ENCODE data around the gene IRF2BPL. TPM values are rescaled to one million over a fixed set of nuclear protein-coding genes. Genes with fewer than 3 reads are reported as not detected.

Gene IRF2BPL
- total RNA-seq, 1 donor from 2014 or later, result 32.8 TPM

GRCh38 chr14:77004711-77005460 is 23.6 kb downstream of the IRF2BPL start:
- Mint-ChIP-seq H3K9me3 (no peaks in the 10 kb centered on the region), H3K4me3 (no peak overlapping the region), H3K36me3 (ENCODE audit: low read depth) (no peaks in the 10 kb centered on the region), H3K27me3 (no peaks in the 10 kb centered on the region), H3K27ac (no peak overlapping the region), H3K4me1 (peaks cover 15% of the 10 kb centered on the region)
- DNase-seq, result no peak
- intact Hi-C loops (cut with micrococcal nuclease), result no loop called here

DNA sequence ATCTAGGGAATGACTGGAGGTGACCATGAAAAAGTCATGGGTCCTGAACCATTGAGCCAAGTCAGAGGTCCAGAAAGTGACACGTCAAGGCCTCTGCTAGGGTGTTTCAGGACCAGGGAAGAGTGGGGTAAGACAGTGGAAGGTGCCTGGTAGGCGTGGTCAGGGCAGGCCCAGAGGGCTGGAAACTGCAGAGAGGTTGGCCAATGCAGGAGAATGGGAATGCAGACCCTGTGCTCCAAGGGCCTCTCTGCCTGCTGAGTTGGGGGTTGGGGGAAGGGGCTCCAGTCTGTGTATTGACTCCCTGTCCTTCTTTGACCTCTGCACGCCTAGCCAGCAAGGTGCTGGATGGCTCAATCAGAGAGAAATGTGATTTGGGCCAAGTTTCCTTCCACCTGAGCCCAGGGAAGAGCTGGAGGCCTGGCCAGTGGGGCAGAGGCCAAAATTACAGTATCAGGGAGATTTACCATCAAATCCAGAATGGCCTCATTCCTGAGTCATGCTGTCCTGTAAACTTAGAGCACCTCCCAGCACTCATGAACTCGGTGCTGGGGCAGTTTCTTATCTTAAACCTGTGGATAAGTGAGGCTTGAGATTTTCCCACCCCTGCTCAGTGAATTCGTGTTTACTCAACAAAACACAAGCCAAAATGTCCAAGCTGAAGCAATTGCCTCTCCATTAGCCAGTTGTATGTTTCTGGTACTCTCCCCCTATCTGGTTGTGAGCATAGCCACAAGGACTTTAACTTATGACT is 24.4 kb downstream of the IRF2BPL start:
- peak overlapping the region; percentile 11 for H3K27ac Mint-ChIP-seq
- peaks cover 15% of the 10 kb centered on the region for H3K4me1 Mint-ChIP-seq
- no peak for DNase-seq
- H3K4me3 Mint-ChIP-seq, result no peak overlapping the region
- intact Hi-C loops (cut with micrococcal nuclease), result no loop called here
- no peaks in the 10 kb centered on the region for H3K27me3 Mint-ChIP-seq
- no peaks in the 10 kb centered on the region for H3K9me3 Mint-ChIP-seq
- H3K36me3 Mint-ChIP-seq (ENCODE audit: low read depth), result no peaks in the 10 kb centered on the region

DNA sequence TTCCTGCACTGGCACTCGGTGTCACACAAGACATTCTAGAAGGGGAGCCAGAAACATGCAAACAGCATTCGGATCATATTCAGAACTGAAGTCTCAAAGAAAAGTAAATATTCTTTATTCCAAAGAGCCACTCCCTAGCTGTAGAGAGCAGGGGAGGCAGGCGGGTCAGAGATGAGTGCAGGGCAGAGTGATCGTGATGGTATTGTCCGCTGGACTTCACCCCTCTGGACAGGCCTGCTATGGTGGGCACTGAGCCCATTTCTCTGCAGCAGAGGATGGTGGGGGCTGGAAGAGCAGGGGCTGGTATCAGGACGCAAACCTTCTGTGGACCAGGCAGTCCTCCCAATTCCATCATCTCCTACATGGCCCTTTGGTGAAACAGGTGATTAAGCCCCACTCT is 25.6 kb downstream of the IRF2BPL start:
- no peaks in the 10 kb centered on the region for H3K27me3 Mint-ChIP-seq
- H3K9me3 Mint-ChIP-seq, result no peaks in the 10 kb centered on the region
- peaks cover 15% of the 10 kb centered on the region for H3K4me1 Mint-ChIP-seq
- H3K27ac Mint-ChIP-seq, result no peak overlapping the region
- intact Hi-C loops (cut with micrococcal nuclease), result no loop called here
- no peak for DNase-seq
- no peaks in the 10 kb centered on the region for H3K36me3 Mint-ChIP-seq (ENCODE audit: low read depth)
- no peak overlapping the region for H3K4me3 Mint-ChIP-seq

GRCh38 chr14:77002335-77002734 is 26.2 kb downstream of the IRF2BPL start:
- Mint-ChIP-seq H3K9me3 (no peaks in the 10 kb centered on the region), H3K4me3 (no peak overlapping the region), H3K27ac (no peak overlapping the region), H3K4me1 (peaks cover 19% of the 10 kb centered on the region), H3K36me3 (ENCODE audit: low read depth) (no peaks in the 10 kb centered on the region), H3K27me3 (no peaks in the 10 kb centered on the region)
- DNase-seq, result no peak
- intact Hi-C loops (cut with micrococcal nuclease), result no loop called here

- peaks cover 22% of the 10 kb centered on the region for H3K4me1 Mint-ChIP-seq
- DNase-seq, result peak; percentile 75
Measured at GRCh38 chr14:77000340-77001270, 27.9 kb downstream of the IRF2BPL start.

GRCh38 chr14:76998910-76999309 is 29.6 kb downstream of the IRF2BPL start:
- H3K27me3 Mint-ChIP-seq, result no peaks in the 10 kb centered on the region
- DNase-seq, result no peak
- H3K4me3 Mint-ChIP-seq, result no peak overlapping the region
- no peak overlapping the region for H3K27ac Mint-ChIP-seq
- H3K4me1 Mint-ChIP-seq, result peaks cover 23% of the 10 kb centered on the region
- intact Hi-C loops (cut with micrococcal nuclease), result no loop called here
- H3K36me3 Mint-ChIP-seq (ENCODE audit: low read depth), result no peaks in the 10 kb centered on the region
- no peaks in the 10 kb centered on the region for H3K9me3 Mint-ChIP-seq

More at GRCh38 chr14:77000340-77001270, 27.9 kb downstream of the IRF2BPL start:
- H3K27me3 Mint-ChIP-seq, result no peaks in the 10 kb centered on the region
- no peaks in the 10 kb centered on the region for H3K9me3 Mint-ChIP-seq
- peak overlapping the region; percentile 49 for H3K27ac Mint-ChIP-seq
- intact Hi-C loops (cut with micrococcal nuclease), result no loop called here
- no peaks in the 10 kb centered on the region for H3K36me3 Mint-ChIP-seq (ENCODE audit: low read depth)
- H3K4me3 Mint-ChIP-seq, result peak overlapping the region; percentile 18

GRCh38 chr14:76997257-76997970 is 31.1 kb downstream of the IRF2BPL start:
- H3K36me3 Mint-ChIP-seq (ENCODE audit: low read depth), result no peaks in the 10 kb centered on the region
- peaks cover 23% of the 10 kb centered on the region for H3K4me1 Mint-ChIP-seq
- H3K27me3 Mint-ChIP-seq, result no peaks in the 10 kb centered on the region
- DNase-seq, result no peak
- no peak overlapping the region for H3K27ac Mint-ChIP-seq
- H3K9me3 Mint-ChIP-seq, result no peaks in the 10 kb centered on the region
- no peak overlapping the region for H3K4me3 Mint-ChIP-seq
- intact Hi-C loops (cut with micrococcal nuclease), result no loop called here

DNA sequence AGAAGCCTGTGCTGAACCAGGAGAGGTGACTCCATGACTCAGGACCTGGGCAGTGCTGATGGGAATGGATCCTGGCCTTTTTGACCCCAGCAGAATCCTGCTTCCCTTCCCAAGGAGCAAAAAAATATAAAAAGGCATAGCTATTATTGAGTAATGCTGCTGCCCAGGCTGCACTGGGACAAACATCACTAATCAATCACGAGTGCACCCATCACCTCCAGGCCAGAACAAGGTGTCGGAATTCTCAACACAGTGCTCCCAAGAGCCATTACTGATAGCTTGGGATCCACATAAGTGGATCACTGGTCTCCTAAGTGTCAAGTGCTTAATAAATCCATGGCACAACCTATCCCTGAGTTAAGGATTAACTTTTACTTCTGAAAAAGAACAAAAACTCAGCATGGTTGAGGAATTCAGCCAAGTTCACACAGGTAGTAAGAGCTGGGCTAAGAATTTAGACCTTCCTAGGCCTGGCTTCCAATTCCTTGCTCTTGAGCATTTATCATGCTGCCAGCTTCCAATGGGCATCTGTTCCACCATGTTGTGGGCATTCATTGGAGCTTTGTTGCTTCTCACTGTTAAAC is 31.9 kb downstream of the IRF2BPL start:
- Mint-ChIP-seq H3K9me3 (no peaks in the 10 kb centered on the region), H3K4me1 (peaks cover 23% of the 10 kb centered on the region), H3K27me3 (no peaks in the 10 kb centered on the region), H3K27ac (no peak overlapping the region), H3K4me3 (no peak overlapping the region), H3K36me3 (ENCODE audit: low read depth) (no peaks in the 10 kb centered on the region)
- no peak for DNase-seq
- intact Hi-C loops (cut with micrococcal nuclease), result loop anchor here (1.0 kb wide), 1 partner anchor 14 kb away; no protein-coding TSS in a partner anchor

- no peaks in the 10 kb centered on the region for H3K36me3 Mint-ChIP-seq (ENCODE audit: low read depth)
- H3K27me3 Mint-ChIP-seq, result no peaks in the 10 kb centered on the region
- no peak for DNase-seq
- H3K27ac Mint-ChIP-seq, result no peak overlapping the region
- no peaks in the 10 kb centered on the region for H3K9me3 Mint-ChIP-seq
- intact Hi-C loops (cut with micrococcal nuclease), result loop anchor here (1.0 to 2.0 kb wide), 2 partner anchors 15 to 17 kb away; no protein-coding TSS in a partner anchor
- no peak overlapping the region for H3K4me3 Mint-ChIP-seq
- peaks cover 16% of the 10 kb centered on the region for H3K4me1 Mint-ChIP-seq
Measured at GRCh38 chr14:76995279-76996035, 33.1 kb downstream of the IRF2BPL start.

- Mint-ChIP-seq H3K4me3 (no peak overlapping the region), H3K27me3 (no peaks in the 10 kb centered on the region), H3K4me1 (peaks cover 18% of the 10 kb centered on the region), H3K36me3 (ENCODE audit: low read depth) (no peaks in the 10 kb centered on the region), H3K27ac (no peak overlapping the region), H3K9me3 (no peaks in the 10 kb centered on the region)
- intact Hi-C loops (cut with micrococcal nuclease), result loop anchor here (2.0 kb wide), 1 partner anchor 15 kb away; no protein-coding TSS in a partner anchor
- no peak for DNase-seq
Measured at GRCh38 chr14:76993752-76994151, 34.8 kb downstream of the IRF2BPL start.

GRCh38 chr14:76990084-76990483 is 38.4 kb downstream of the IRF2BPL start:
- no peaks in the 10 kb centered on the region for H3K27me3 Mint-ChIP-seq
- no peaks in the 10 kb centered on the region for H3K9me3 Mint-ChIP-seq
- H3K27ac Mint-ChIP-seq, result no peak overlapping the region
- H3K4me1 Mint-ChIP-seq, result peaks cover 15% of the 10 kb centered on the region
- no peaks in the 10 kb centered on the region for H3K36me3 Mint-ChIP-seq (ENCODE audit: low read depth)
- no peak for DNase-seq
- intact Hi-C loops (cut with micrococcal nuclease), result no loop called here
- no peak overlapping the region for H3K4me3 Mint-ChIP-seq

GRCh38 chr14:76987956-76988520 is 40.5 kb downstream of the IRF2BPL start:
- no peaks in the 10 kb centered on the region for H3K9me3 Mint-ChIP-seq
- H3K36me3 Mint-ChIP-seq (ENCODE audit: low read depth), result no peaks in the 10 kb centered on the region
- no peaks in the 10 kb centered on the region for H3K27me3 Mint-ChIP-seq
- intact Hi-C loops (cut with micrococcal nuclease), result no loop called here
- peaks cover 11% of the 10 kb centered on the region for H3K4me1 Mint-ChIP-seq
- no peak overlapping the region for H3K27ac Mint-ChIP-seq
- no peak for DNase-seq
- H3K4me3 Mint-ChIP-seq, result no peak overlapping the region
